ENCODE measurements around the gene POC5. TPM values are rescaled to one million over a fixed set of nuclear protein-coding genes. Genes with fewer than 3 reads are reported as not detected.

The POC5 gene
- total RNA-seq, 1 experiment from 2014 or later = 12.7 TPM

DNA sequence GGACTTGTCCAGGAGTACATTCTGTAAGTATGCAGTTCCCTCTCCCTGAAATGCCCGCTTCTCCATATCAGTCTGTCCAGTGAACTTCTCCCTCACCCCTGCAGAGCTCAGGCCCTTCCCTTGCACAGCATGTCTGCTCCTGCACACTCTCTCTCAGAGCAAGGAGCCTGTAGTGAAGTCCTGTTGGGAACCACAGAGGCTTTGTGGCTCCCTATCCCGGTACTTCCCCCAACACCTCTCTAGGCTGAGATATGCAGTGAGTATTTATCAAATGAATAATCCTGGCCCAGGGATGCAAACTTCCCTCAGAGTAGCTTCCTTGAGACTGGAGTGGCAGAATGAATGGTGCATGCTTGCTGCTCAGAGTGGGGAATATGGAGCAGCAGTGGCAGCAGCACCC is 48.8 kb downstream of the POC5 start:
- TF ChIP-seq, protein P1, sequence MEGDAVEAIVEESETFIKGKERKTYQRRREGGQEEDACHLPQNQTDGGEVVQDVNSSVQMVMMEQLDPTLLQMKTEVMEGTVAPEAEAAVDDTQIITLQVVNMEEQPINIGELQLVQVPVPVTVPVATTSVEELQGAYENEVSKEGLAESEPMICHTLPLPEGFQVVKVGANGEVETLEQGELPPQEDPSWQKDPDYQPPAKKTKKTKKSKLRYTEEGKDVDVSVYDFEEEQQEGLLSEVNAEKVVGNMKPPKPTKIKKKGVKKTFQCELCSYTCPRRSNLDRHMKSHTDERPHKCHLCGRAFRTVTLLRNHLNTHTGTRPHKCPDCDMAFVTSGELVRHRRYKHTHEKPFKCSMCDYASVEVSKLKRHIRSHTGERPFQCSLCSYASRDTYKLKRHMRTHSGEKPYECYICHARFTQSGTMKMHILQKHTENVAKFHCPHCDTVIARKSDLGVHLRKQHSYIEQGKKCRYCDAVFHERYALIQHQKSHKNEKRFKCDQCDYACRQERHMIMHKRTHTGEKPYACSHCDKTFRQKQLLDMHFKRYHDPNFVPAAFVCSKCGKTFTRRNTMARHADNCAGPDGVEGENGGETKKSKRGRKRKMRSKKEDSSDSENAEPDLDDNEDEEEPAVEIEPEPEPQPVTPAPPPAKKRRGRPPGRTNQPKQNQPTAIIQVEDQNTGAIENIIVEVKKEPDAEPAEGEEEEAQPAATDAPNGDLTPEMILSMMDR (IDR thresholded peaks at IDR 0.05; ENCODE audit: insufficient read depth in 1 of 2, low read depth in 1 of 2, low read length in 1 of 2, severe bottlenecking in 1 of 2, unreplicated experiment in 1 of 2) = no peak
- Mint-ChIP-seq H3K4me3 (ENCODE audit: unreplicated experiment) (peak overlapping the region; percentile 73), H3K9me3 (ENCODE audit: unreplicated experiment) (no peaks in the 10 kb centered on the region), H3K27me3 (ENCODE audit: insufficient read depth, unreplicated experiment) (no peaks in the 10 kb centered on the region), H3K36me3 (ENCODE audit: insufficient read depth, unreplicated experiment) (no peaks in the 10 kb centered on the region), H3K27ac (ENCODE audit: unreplicated experiment) (peak overlapping the region; percentile 28), H3K4me1 (ENCODE audit: low read depth, unreplicated experiment) (peaks cover 14% of the 10 kb centered on the region)
- POLR2A ChIA-PET = interaction anchor here (0.9 kb wide), 1 partner anchor 49 kb away, joined by 3 read pairs; the partner anchor contains the start of gene POC5
- H3K4me1 ChIP-seq = peaks cover 9% of the 10 kb centered on the region; the same call in 1 of the 2 replicates
- no peak for DNase-seq
- no TSS peak for BruUV-seq (replicated peaks)
- H3K27me3 ChIP-seq (replicated peaks; ENCODE audit: control insufficient read depth, insufficient read depth, low read length) = no peaks in the 10 kb centered on the region
- intact Hi-C loops (cut with micrococcal nuclease; ENCODE audit: unreplicated experiment) = loop anchor here (10.0 kb wide), 1 partner anchor 304 kb away; no protein-coding TSS in a partner anchor
- no peaks in the 10 kb centered on the region; the same call in 1 of the 2 replicates for H3K36me3 ChIP-seq (ENCODE audit: control insufficient read depth, insufficient read depth, low read length)
- CTCF ChIA-PET = interaction anchor here (1.2 kb wide), 1 partner anchor 12 kb away, joined by 4 read pairs; no protein-coding TSS in a partner anchor
- no peak overlapping the region for H3K4me3 ChIP-seq (ENCODE audit: low read depth, low read length)
- H3K9me3 ChIP-seq = no peaks in the 10 kb centered on the region

DNA sequence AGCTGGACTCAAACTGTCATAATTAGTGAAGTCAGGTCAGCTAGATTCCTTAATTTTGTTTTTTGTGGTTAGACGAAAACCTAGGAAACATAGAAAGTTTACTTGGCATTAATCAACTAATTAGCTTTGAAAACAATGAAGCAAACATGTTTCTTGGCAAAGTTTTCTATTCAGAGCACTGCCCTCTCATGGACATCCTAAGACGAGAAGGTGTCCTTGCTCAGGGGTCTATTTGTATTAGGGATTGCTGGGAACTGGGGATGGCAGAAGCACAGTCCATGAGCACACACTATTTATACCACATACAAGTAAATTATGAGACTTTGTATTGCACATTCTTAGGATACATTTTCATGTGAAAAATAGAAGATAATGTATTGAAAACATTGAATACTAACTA is 49.7 kb downstream of the POC5 start:
- ChIA-PET POLR2A (no interaction called here), CTCF (interaction anchor here (1.0 kb wide), 1 partner anchor 47 kb away, joined by 4 read pairs; no protein-coding TSS in a partner anchor)
- no peaks in the 10 kb centered on the region for H3K27me3 Mint-ChIP-seq (ENCODE audit: insufficient read depth, unreplicated experiment)
- H3K36me3 ChIP-seq (ENCODE audit: control insufficient read depth, insufficient read depth, low read length) = no peaks in the 10 kb centered on the region
- no peaks in the 10 kb centered on the region for H3K36me3 Mint-ChIP-seq (ENCODE audit: insufficient read depth, unreplicated experiment)
- H3K4me1 Mint-ChIP-seq (ENCODE audit: low read depth, unreplicated experiment) = peaks cover 14% of the 10 kb centered on the region
- BruUV-seq (replicated peaks) = no TSS peak
- H3K27me3 ChIP-seq (replicated peaks; ENCODE audit: control insufficient read depth, insufficient read depth, low read length) = no peaks in the 10 kb centered on the region
- H3K9me3 Mint-ChIP-seq (ENCODE audit: unreplicated experiment) = no peaks in the 10 kb centered on the region
- no peak for DNase-seq
- intact Hi-C loops (cut with micrococcal nuclease; ENCODE audit: unreplicated experiment) = loop anchor here (2.0 to 10.0 kb wide), 2 partner anchors 83 to 303 kb away; no protein-coding TSS in a partner anchor
- H3K4me3 Mint-ChIP-seq (ENCODE audit: unreplicated experiment) = no peak overlapping the region
- no peak overlapping the region for H3K27ac Mint-ChIP-seq (ENCODE audit: unreplicated experiment)
- peaks cover 9% of the 10 kb centered on the region; the same call in 1 of the 2 replicates for H3K4me1 ChIP-seq
- H3K4me3 ChIP-seq (ENCODE audit: low read depth, low read length) = no peak overlapping the region
- H3K9me3 ChIP-seq = no peaks in the 10 kb centered on the region
- TF ChIP-seq, protein P1 (IDR thresholded peaks at IDR 0.05; ENCODE audit: insufficient read depth in 1 of 2, low read depth in 1 of 2, low read length in 1 of 2, severe bottlenecking in 1 of 2, unreplicated experiment in 1 of 2) = peak in 1 of 2 experiments; percentile 27

DNA sequence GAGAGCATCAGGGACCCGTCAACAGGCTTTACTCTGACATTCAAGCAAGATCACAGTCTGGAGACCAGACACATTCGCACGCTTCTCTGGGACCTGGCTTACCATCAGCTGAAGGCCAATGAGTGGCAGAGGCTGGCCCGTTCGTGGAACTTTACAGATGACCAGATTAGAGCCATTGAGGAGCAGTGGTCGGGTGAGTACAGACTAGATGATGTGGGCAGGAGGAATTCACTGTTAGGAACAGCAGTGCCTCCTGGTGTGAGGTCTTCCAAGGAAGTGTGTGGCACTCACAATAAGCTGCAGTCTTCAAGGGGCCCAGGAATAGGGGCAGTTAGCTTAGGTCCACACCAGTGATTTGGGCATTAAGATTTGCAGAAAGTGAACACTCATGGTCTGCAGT is 50.4 kb downstream of the POC5 start:
- Histone ChIP-seq H3K27me3 (replicated peaks; ENCODE audit: control insufficient read depth, insufficient read depth, low read length) (no peaks in the 10 kb centered on the region), H3K4me1 (peaks cover 9% of the 10 kb centered on the region; the same call in 1 of the 2 replicates), H3K36me3 (ENCODE audit: control insufficient read depth, insufficient read depth, low read length) (no peaks in the 10 kb centered on the region), H3K4me3 (ENCODE audit: low read depth, low read length) (no peak overlapping the region), H3K9me3 (no peaks in the 10 kb centered on the region)
- ChIA-PET CTCF (interaction anchor here (1.0 kb wide), 1 partner anchor 46 kb away, joined by 4 read pairs; no protein-coding TSS in a partner anchor), POLR2A (no interaction called here)
- no peaks in the 10 kb centered on the region for H3K36me3 Mint-ChIP-seq (ENCODE audit: insufficient read depth, unreplicated experiment)
- no TSS peak for BruUV-seq (replicated peaks)
- no peak for DNase-seq
- intact Hi-C loops (cut with micrococcal nuclease; ENCODE audit: unreplicated experiment) = loop anchor here (2.0 to 10.0 kb wide), 2 partner anchors 82 to 302 kb away; no protein-coding TSS in a partner anchor
- no peak overlapping the region for H3K27ac Mint-ChIP-seq (ENCODE audit: unreplicated experiment)
- TF ChIP-seq, protein P1 (IDR thresholded peaks at IDR 0.05; ENCODE audit: insufficient read depth in 1 of 2, low read depth in 1 of 2, low read length in 1 of 2, severe bottlenecking in 1 of 2, unreplicated experiment in 1 of 2) = peak in 1 of 2 experiments; percentile 4
- H3K9me3 Mint-ChIP-seq (ENCODE audit: unreplicated experiment) = no peaks in the 10 kb centered on the region
- H3K4me3 Mint-ChIP-seq (ENCODE audit: unreplicated experiment) = no peak overlapping the region
- no peaks in the 10 kb centered on the region for H3K27me3 Mint-ChIP-seq (ENCODE audit: insufficient read depth, unreplicated experiment)
- H3K4me1 Mint-ChIP-seq (ENCODE audit: low read depth, unreplicated experiment) = peaks cover 14% of the 10 kb centered on the region

All from Caco-2 (cell line).